HG03378 (cell line): ENCODE measurements around the gene ZBTB17.
"Not testable (repeated sequence)": the region's sequence is repeated elsewhere in the genome, so short reads cannot be mapped to it uniquely, and the experiment has no call there.

Experiments used
- ATAC-seq: cut with Tn5 transposase; IDR thresholded peaks from one replicate; pipeline ENCODE4 v1.9.1; 2021; ENCODE audit warnings: mild to moderate bottlenecking, moderate library complexity; ENCODE audit not compliant: unreplicated experiment

The ZBTB17 gene

DNA sequence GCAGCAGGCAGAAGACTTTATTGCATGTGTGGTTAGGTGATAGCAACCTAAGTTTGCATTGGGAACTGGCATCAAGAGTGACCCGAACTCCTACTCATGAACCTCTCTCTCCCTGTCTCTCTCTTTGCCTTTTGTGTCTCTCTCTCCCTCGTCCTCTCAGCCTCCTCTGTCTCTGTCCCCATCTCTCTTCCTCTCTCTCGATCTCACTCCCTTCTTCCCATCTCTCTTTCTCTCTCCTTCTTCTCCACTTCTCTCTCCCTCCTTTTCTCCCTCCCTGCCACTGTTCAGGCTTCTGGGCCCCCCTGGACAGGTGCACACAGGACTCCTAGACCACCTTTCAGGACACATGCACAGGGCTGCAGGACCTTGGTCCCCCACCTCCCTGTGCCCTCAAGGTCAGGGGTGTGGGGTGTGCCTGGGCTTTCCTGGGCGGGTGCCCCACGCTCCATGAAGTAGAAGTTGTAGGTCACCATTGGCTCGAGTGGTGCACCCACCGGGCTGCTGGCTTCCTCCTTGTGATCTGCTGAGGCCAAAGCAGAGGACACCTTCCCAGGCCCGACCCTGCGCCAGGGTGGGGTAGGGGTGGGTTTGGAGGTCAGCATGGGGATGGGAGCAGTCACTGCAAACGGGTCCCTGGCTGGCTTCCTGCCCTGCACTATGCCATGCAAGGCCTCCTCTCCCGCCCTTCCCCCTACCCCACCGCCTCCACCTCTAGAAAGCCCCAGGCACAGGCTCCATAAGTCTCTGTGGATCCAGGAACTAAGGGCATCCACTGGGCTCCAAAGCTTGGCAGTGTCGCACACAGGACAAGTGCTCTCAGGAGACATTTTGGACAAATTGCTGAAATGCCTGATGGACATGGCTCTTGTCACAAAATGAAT is 13.2 kb upstream of the ZBTB17 start:
- ATAC-seq: no peak

- no peak for ATAC-seq
These were observed 9.9 kb upstream of the ZBTB17 start for GRCh38 chr1:15985611-15986297.

DNA sequence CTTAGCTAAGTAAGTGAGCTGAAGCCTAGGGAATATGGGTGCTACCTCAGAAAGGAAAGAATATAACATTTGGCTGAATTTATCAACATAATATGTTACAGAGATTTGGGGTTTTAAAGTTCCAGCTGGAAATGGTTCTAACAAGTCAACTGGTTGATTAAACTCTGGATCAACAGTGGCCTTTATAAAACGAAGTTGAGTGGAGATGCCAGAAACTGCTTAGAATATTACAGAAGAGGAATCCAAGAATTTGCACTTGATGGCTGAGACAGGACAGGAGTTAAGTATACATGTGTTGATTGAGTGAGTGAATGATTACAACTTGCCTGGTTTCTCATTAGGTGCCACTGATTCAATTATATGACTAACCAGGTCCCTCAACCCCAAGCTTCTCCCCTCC is 7.4 kb upstream of the ZBTB17 start:
- no peak for ATAC-seq

DNA sequence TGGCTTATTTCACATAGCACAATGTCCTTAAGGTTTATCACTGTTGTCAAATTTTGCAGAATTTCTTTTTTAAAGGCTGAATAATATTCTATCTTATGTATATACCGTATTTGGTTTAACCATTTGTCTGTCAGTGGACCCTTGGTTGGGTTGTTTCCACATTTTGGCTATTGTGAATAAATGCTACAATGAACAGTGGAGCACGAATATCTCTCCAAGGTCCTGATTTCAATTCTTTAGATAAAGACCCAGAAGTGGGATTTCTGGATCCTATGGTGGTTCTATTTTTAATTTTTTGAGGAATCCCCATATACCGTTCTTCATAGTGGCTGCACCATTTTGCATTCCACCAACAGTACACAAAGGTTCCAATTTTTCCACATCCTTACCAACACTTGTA is 5.8 kb upstream of the ZBTB17 start:
- no peak for ATAC-seq

DNA sequence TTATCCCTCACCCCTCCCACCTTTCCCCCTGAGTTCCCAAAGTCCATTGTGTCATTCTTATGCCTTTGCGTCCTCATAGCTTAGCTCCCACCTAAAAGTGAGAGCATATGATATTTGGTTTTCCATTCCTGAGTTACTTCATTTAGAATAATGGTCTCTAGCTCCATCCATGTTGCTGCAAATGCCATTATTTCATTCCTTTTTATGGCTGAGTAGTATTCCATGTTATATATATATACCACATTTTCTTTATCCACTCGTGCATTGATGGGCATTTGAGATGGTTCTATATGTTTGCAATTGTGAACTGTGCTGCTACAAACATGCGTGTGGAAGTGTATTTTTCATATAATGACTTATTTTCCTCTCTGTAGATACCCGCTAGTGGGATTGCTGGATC is 2.0 kb upstream of the ZBTB17 start:
- not testable (repeated sequence) for ATAC-seq

DNA sequence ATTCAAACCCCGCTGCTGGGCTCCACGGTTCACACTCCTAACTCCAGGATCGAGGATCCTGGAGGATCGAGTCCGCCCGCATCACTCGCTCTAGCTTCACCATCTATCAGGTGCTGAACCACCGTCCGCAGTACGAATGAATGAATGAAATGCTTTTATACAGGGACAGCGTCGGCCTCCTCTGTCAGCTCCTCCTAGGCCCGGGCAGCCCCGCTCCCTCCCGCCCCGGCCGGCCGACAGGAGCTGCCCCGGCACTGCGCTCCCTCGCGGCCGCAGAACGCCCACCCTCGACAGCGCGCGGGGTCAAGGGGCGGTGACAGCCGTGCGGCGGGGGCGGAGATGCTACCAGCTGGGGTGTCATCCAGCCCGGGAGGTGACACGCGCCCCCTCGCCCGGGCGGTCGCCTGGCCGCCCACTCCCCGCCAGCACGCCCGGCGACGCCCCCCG is 520 bp downstream of the ZBTB17 start:
- peak; percentile 30 for ATAC-seq

DNA sequence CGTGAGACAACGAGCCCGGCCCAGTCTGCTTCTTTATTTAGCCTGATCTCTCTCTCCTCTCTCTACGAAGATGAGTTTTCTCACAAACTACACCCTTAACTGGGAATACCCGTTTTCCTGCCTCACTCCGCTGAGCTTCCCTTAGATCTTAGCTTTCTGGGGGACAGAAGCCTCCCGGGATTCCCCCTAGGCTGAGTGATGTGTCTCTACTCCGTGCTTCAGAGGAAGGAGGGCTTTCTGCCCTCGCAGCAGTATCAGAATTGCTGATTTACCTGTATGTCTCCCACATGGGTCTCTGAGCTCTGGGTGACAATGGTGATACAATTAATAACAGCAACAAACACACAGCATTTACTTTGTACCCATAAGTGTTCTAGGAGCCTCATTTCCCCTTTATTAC is 1.0 kb downstream of the ZBTB17 start:
- ATAC-seq: peak; percentile 25

GRCh38 chr1:15973772-15974171 is 2.1 kb downstream of the ZBTB17 start:
- no peak for ATAC-seq

- no peak for ATAC-seq
These were observed 3.5 kb downstream of the ZBTB17 start for GRCh38 chr1:15972409-15972808.

DNA sequence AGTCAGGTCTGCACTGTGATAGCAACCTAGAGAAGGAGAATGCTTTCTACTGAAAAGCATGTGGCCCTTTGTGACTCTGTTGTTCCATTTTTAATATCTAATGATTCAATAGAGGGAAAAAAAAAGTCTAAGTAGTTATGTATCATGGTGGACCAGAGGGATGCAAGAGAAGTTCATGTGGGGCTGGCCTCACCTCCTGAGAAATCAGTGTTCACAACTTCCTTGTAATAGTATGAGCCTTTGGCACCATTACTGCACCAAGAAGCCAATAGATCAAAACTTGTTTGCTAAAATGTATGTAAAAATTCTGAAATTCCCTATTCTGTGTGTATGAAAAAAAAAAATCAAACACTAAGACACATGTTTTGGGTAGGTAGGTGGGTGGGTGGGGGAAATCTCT is 5.0 kb downstream of the ZBTB17 start:
- ATAC-seq: no peak

DNA sequence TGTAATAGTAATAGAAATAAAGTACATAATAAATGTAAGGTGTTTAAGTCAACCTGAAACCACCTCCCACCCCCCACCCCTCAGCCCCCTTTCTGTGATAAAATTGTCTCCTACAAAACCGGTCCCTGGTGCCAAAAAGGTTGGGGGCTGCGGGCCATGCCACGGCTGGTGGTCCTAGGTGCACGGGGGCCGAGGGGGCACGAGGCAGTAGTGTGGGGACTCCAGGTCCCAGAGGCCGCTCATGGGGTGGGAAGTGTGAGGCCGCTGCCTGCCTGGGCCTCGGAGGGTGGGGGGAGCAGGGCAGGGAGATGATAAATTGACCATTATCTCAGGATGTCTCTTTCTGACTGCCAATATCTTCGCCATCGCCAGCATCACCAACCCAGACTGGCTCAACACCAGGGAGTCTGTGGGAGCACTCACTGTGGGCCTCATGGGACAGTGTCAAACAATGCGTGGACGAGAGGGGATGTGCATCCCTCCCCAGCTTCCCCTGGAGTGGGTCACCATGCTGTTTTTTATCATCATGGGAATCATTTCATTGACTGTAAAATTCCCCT is 6.5 kb downstream of the ZBTB17 start:
- no peak for ATAC-seq

DNA sequence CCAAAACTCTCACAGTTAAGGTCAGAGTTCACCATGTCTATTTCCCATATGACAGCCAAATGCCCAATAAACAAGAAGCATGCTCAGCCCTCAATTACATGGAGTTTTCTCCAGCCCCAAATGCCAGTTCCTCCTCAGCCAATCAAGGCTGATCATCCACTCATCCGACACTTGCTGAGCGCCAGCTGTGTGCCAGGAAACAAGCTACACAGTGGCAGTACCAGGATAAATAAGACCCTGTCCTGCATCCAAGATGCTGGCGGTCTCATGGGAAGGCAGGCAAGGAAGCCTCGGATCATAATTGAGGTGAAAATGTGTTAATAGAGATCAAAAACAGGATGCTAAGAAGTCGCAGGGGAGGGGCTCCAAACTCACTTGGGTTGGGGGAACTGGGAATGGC is 7.7 kb downstream of the ZBTB17 start:
- ATAC-seq: no peak

DNA sequence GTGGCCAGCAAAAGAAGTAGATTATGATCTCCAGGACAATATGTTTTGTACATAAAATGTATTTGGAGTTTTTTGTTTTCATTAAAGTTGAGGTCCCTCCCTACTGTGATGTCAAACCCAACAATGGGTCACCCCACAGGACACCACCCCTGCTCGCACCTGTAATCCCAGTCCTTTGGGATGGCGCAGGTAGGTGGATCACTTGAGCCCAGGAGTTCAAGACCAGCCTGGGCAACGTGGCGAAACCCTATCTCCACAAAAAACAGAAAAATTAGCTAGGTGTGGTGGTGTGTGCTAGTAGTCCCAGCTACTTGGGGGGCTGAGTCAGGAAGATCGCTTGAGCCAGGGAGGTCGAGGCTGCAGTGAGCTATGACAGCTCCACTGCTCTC is 9.0 kb downstream of the ZBTB17 start:
- no peak for ATAC-seq

DNA sequence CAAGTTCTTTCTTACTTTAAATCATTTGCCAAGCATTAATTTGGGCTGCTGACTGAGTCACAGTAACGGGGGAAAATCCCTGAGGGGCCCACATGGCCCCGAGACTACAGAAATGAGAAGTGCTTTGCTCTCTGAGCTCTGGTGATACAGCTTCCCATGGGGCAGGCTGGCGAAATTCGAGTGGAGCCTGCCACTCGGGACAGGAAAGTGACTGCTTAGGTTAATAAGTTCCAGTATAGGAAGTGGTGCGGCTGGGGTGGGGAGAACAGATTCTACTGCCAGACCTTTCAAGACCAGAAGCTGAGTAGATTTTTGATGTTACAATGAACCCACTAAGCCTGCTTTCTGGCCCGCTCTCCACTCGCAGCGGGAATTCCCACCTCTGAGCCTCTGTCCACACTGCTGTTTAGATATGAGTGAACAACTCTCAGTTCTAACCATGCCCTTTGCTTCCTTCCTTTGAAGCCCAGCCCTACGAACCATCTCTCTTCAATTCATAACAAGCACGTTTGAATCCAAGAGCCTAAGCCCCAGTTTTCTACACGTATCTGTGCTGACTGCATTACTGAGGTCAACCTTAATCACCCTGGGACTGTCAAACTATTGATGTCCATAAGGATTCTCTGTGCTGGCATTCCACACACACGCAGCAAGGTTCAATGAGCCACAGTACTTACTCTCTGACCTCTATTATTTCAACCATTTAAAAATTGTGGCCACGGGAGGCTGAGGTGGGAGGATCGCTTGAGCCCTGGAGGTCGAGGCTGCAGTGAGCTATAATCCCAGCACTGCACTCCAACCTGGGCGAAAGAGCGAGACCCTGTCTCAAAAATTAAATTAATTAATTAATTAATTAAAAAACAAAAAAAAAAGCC is 9.6 kb downstream of the ZBTB17 start:
- peak; percentile 66 for ATAC-seq

DNA sequence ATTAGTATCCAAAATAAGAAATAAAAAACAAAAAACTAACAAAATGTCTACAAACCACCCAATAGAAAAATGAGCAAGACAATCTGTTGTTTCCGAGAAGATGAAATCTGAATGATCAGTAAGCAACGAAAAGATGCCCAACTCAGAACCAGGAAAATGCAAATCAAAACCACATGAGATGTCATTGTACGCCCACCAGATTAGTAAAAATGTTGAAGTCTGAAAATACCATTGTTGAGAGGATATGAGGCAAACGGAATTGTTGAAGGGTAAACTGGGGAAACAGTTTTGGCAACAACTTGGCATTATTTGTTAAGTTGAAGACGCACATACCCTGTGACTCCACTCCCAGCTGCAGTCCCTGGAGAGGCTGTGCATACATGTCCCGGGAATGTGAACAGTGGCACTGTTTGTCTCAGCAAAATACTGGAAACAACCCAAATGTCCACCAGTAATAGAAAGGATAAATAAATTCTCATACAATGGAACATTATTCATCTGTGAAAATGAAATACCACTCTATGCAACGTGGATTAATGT is 10.6 kb downstream of the ZBTB17 start:
- no peak for ATAC-seq

DNA sequence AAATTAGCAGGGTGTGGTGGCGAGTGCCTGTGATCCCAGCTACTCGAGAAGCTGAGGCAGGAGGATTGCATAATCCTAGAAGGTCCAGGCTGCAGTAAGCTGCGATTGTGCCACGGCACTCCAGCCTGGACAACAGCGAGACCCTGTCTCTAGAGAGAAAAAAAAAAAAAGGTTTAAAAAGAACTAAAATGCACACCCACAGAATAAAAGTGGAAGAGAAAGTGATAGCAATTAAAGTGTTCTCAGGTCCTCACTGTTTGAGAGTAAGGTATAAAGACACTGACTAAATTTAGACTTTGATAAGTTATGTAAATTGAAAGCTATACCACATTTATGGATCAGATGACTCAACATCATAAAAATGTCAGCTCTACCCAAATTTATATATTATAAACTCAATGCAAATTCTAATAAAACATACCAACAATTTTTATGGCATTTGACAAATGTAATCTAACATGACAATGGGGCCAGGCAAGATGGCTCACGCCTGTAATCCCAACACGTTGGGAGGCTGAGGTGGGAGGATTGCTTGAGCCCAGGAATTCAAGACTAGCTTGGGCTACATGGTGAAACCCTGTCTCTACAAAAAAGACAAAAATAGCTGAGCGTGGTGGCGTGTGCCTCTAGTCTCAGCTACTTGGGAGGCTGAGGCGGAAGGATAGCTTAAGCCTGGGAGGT is 11.8 kb downstream of the ZBTB17 start:
- no peak for ATAC-seq

DNA sequence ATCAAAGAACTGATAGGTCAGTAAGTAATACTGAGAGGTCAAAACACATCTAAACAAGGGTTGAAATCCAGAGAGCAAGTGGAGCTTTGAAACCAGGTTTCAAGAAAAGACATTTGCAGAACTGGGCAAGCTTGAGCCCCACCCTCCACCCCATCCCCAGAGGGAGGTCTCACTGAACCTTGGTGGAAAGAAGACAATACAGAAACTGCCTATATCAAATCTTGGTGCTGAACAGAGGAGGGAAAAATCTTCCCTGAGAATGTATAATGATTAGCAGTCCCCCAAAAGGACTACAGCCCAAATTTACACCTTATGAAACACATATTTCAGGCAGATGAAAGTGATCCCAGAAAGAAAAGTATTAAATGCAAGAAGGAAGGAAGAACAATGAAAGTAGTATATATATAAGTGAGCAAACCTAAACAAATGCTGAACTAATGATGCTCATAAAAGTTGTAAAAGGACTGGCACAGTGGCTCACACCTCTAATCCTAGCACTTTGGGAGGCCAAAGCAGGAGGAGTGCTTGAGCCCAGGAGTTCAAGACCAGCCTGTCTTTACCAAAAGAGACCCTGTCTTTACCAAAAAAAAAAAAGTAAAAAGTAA is 12.4 kb downstream of the ZBTB17 start:
- no peak for ATAC-seq

GRCh38 chr1:15962671-15963362 is 13.1 kb downstream of the ZBTB17 start:
- ATAC-seq: no peak

DNA sequence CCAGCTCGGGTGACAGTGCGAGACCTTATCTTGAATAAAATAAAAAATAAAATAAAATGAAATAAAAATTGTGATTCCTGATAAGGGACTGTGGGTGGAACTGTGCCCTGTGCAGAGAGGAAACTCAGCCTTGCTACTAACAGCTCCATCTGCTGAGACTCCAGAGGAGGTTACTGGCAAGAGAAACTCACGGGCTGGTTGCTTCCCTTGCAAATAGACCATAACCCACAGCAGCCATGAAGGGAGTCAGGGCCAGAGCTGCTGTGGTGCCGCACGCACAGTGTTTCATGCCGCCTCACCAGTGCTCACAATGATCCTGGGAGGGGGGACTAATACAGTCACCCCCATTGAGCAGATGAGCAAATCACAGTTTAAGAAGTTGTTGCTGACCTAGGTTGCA is 13.7 kb downstream of the ZBTB17 start:
- no peak for ATAC-seq
